Breast epithelium (tissue), 4 donors: ENCODE measurements around the gene ACADVL. TPM values are rescaled to one million over a fixed set of nuclear protein-coding genes. Genes with fewer than 3 reads are reported as not detected.
A peak's percentile ranks its signal among the peaks of the same experiment; 100 is the strongest.

Experiments used
- DNase-seq, 2 donors: peaks; one replicate each; pipeline ENCODE4 v3.0.0-alpha.2; 2019; ENCODE audit warnings: low spot score in 2 of 2
- H3K27ac ChIP-seq, 2 donors: fragments of 200-600 bp; sonication (generic) in 1 of 2; one replicate each; pipeline ENCODE4 v1.5.1; 2016 to 2019; ENCODE audit warnings: mild to moderate bottlenecking in 1 of 2
- H3K27me3 ChIP-seq, 2 donors: fragments of 200-600 bp; sonication (generic) in 1 of 2; one replicate each; pipeline versions ENCODE4 v1.5.1 to v1.6.0; 2017 to 2019; ENCODE audit warnings: control low read depth in 1 of 2, mild to moderate bottlenecking in 1 of 2
- H3K36me3 ChIP-seq: fragments of 200-600 bp; one replicate; pipeline ENCODE4 v1.5.1; 2019
- H3K4me1 ChIP-seq, 2 donors: fragments of 200-600 bp; sonication (generic); one replicate each; pipeline ENCODE4 v1.5.1; 2016 to 2019; ENCODE audit warnings: control low read depth in 1 of 2
- H3K4me3 ChIP-seq, 3 donors: fragments of 200-600 bp; sonication (generic); 1 replicate in 2 of 3; 2 replicates in 1 of 3; pipeline ENCODE4 v1.5.1; 2016 to 2019; ENCODE audit warnings: mild to moderate bottlenecking in 3 of 3, moderate library complexity in 2 of 3
- H3K9me3 ChIP-seq, 2 donors: fragments of 200-600 bp; sonication (generic) in 1 of 2; one replicate each; pipeline ENCODE4 v1.5.1; 2016 to 2019; ENCODE audit warnings: control low read depth in 1 of 2
- CTCF ChIP-seq, 3 donors: fragments of 450-650 bp; IDR thresholded peaks; one replicate each; pipeline ENCODE4 v1.5.1; 2016 to 2017; ENCODE audit warnings: antibody characterized with exemption in 3 of 3, mild to moderate bottlenecking in 3 of 3, moderate library complexity in 3 of 3
- POLR2A ChIP-seq: fragments of 450-650 bp; IDR thresholded peaks from one replicate; pipeline ENCODE4 v1.6.1; 2016; ENCODE audit warnings: antibody characterized with exemption, mild to moderate bottlenecking, moderate library complexity
- POLR2AphosphoS5 ChIP-seq, 3 donors: sonication (generic); formaldehyde crosslinking; IDR thresholded peaks; one replicate each; pipeline ENCODE4 v1.6.1; 2017; ENCODE audit warnings: antibody characterized with exemption in 3 of 3
- intact Hi-C: fragments of 100-400 bp; cut with DNase I; formaldehyde crosslinking; loops from one replicate; pipeline ENCODE4 v1.15.1; 2023; ENCODE audit warnings: low total_unique reads
- total RNA-seq, 3 donors: library from RNA; depleted of rRNA; stranded (reverse); fragments of >200 nt; gene quantifications; one replicate each; pipeline ENCODE4 v1.1.0, GENCODE V29; 2016

The ACADVL gene
- total RNA-seq, 3 donors from 2014 or later = 421 to 1,002 (median 829) TPM

- peak overlapping the region in 2 of 3 donors; percentile 69 to 80 for H3K4me3 ChIP-seq
- H3K27me3 ChIP-seq = peaks cover 5 to 12% of the 10 kb centered on the region in 2 donors
- H3K36me3 ChIP-seq = no peaks in the 10 kb centered on the region
- no peaks in the 10 kb centered on the region for H3K9me3 ChIP-seq
- DNase-seq = no peak
- intact Hi-C loops = loop anchor here (2.0 kb wide), 1 partner anchor 43 kb away; the partner anchor contains the start of gene EIF5A
- TF ChIP-seq POLR2AphosphoS5 (IDR thresholded peaks at IDR 0.05) = no peak
- TF ChIP-seq CTCF (IDR thresholded peaks at IDR 0.05) = no peak
- no peak for TF ChIP-seq POLR2A
- peaks cover 0 to 6% of the 10 kb centered on the region in 2 donors for H3K4me1 ChIP-seq
- peak overlapping the region; percentile 93 to 96 for H3K27ac ChIP-seq
Observed at GRCh38 chr17:7263801-7264078, 44.0 kb downstream of the ACADVL start.

- H3K27ac ChIP-seq = no peak overlapping the region
- DNase-seq = no peak
- no peaks in the 10 kb centered on the region for H3K9me3 ChIP-seq
- peaks cover 3 to 12% of the 10 kb centered on the region in 2 donors for H3K27me3 ChIP-seq
- no peak for TF ChIP-seq POLR2A
- no peak for TF ChIP-seq CTCF (IDR thresholded peaks at IDR 0.05)
- TF ChIP-seq POLR2AphosphoS5 (IDR thresholded peaks at IDR 0.05) = no peak
- H3K4me3 ChIP-seq = no peak overlapping the region
- no peaks in the 10 kb centered on the region for H3K36me3 ChIP-seq
- H3K4me1 ChIP-seq = no peaks in the 10 kb centered on the region
- intact Hi-C loops = no loop called here
Observed at GRCh38 chr17:7266784-7267183, 47.0 kb downstream of the ACADVL start.

Other genes starting within 250 kb of the ACADVL start
- gene ALOX12, start 223.9 kb upstream of the ACADVL start, total RNA-seq = not detected
- 100 to 1,000 TPM in 1 of 3 donors, 10 to 100 TPM in 2; 18.7 to 154 (median 93.4) TPM for gene RNASEK, start 207.3 kb upstream of the ACADVL start, total RNA-seq
- 1 to 10 TPM; 1.4 to 5.9 (median 4.1) TPM for gene BCL6B, start 196.9 kb upstream of the ACADVL start, total RNA-seq
- 1 to 10 TPM in 2 of 3 donors, under 1 TPM in 1; 0.32 to 3.5 (median 2.6) TPM for gene SLC16A13, start 183.9 kb upstream of the ACADVL start, total RNA-seq
- gene SLC16A11, start 175.8 kb upstream of the ACADVL start, total RNA-seq = 1 to 10 TPM in 2 of 3 donors, not detected in 1; 1.5 to 3.6 TPM
- 10 to 100 TPM in 1 of 3 donors, 1 to 10 TPM in 2; 2.8 to 15.8 (median 2.9) TPM for gene CLEC10A, start 139.7 kb upstream of the ACADVL start, total RNA-seq
- under 1 TPM; 0.33 to 0.96 (median 0.88) TPM for gene ASGR2, start 105.1 kb upstream of the ACADVL start, total RNA-seq
- gene ASGR1, start 40.6 kb upstream of the ACADVL start, total RNA-seq = 1 to 10 TPM; 1.0 to 1.4 (median 1.3) TPM
- 10 to 100 TPM in 2 of 3 donors, 1 to 10 TPM in 1; 7.2 to 18.4 (median 11.1) TPM for gene DLG4, start 102 bp upstream of the ACADVL start, total RNA-seq
- 10 to 100 TPM; 32.0 to 58.2 (median 47.9) TPM for gene DVL2, start 14.6 kb downstream of the ACADVL start, total RNA-seq
- 10 to 100 TPM; 22.1 to 40.4 (median 37.7) TPM for gene PHF23, start 19.5 kb downstream of the ACADVL start, total RNA-seq
- gene GABARAP, start 22.5 kb downstream of the ACADVL start, total RNA-seq = 100 to 1,000 TPM; 620 to 765 (median 631) TPM
- gene CTDNEP1, start 31.8 kb downstream of the ACADVL start, total RNA-seq = 10 to 100 TPM; 35.7 to 67.5 (median 60.5) TPM
- gene ELP5, start 32.3 kb downstream of the ACADVL start, total RNA-seq = 10 to 100 TPM; 26.9 to 36.7 (median 30.6) TPM
- gene CLDN7, start 42.5 kb downstream of the ACADVL start, total RNA-seq = 10 to 100 TPM in 2 of 3 donors, 1 to 10 TPM in 1; 5.4 to 95.9 (median 60.0) TPM
- 10 to 100 TPM in 1 of 3 donors, 1 to 10 TPM in 2; 2.6 to 32.5 (median 3.5) TPM for gene SLC2A4, start 61.8 kb downstream of the ACADVL start, total RNA-seq
- gene YBX2, start 74.7 kb downstream of the ACADVL start, total RNA-seq = 1 to 10 TPM; 2.6 to 3.0 (median 2.9) TPM
- 100 to 1,000 TPM; 151 to 172 (median 163) TPM for gene EIF5A, start 87.7 kb downstream of the ACADVL start, total RNA-seq
- 100 to 1,000 TPM in 1 of 3 donors, 10 to 100 TPM in 2; 77.3 to 109 (median 84.2) TPM for gene GPS2, start 95.4 kb downstream of the ACADVL start, total RNA-seq
- 10 to 100 TPM; 15.0 to 22.9 (median 17.4) TPM for gene NEURL4, start 109.4 kb downstream of the ACADVL start, total RNA-seq
- gene ACAP1, start 116.6 kb downstream of the ACADVL start, total RNA-seq = 1 to 10 TPM; 3.4 to 6.6 (median 5.2) TPM
- gene KCTD11, start 132.2 kb downstream of the ACADVL start, total RNA-seq = 10 to 100 TPM in 2 of 3 donors, 1 to 10 TPM in 1; 9.1 to 11.5 (median 11.0) TPM
- gene TMEM95, start 135.2 kb downstream of the ACADVL start, total RNA-seq = not detected
- gene TNK1, start 161.2 kb downstream of the ACADVL start, total RNA-seq = 10 to 100 TPM in 2 of 3 donors, 1 to 10 TPM in 1; 1.1 to 22.1 (median 14.4) TPM
- gene PLSCR3, start 174.6 kb downstream of the ACADVL start, total RNA-seq = 10 to 100 TPM; 16.0 to 24.3 (median 19.0) TPM
- 100 to 1,000 TPM in 1 of 3 donors, 10 to 100 TPM in 2; 77.6 to 113 (median 92.3) TPM for gene TMEM256, start 184.2 kb downstream of the ACADVL start, total RNA-seq
- gene NLGN2, start 187.9 kb downstream of the ACADVL start, total RNA-seq = 10 to 100 TPM in 1 of 3 donors, 1 to 10 TPM in 2; 6.7 to 13.1 (median 8.3) TPM
- not detected for gene SPEM1, start 200.4 kb downstream of the ACADVL start, total RNA-seq
- not detected for gene SPEM2, start 205.7 kb downstream of the ACADVL start, total RNA-seq
- gene SPEM3, start 208.9 kb downstream of the ACADVL start, total RNA-seq = not detected
- 10 to 100 TPM in 1 of 3 donors, 1 to 10 TPM in 2; 3.5 to 18.1 (median 9.5) TPM for gene TMEM102, start 215.5 kb downstream of the ACADVL start, total RNA-seq
- 1 to 10 TPM; 2.1 to 2.9 (median 2.9) TPM for gene FGF11, start 219.6 kb downstream of the ACADVL start, total RNA-seq
- gene CHRNB1, start 225.1 kb downstream of the ACADVL start, total RNA-seq = 10 to 100 TPM in 2 of 3 donors, 1 to 10 TPM in 1; 8.5 to 11.8 (median 11.7) TPM